ENCODE measurements around the gene ADGRG3.
"Not testable (repeated sequence)": the region's sequence is repeated elsewhere in the genome, so short reads cannot be mapped to it uniquely, and the experiment has no call there.

ADGRG3 gene

GRCh38 chr16:57723170-57723569 is 55.1 kb downstream of the ADGRG3 start:
- DNase-seq, result no peak

DNA sequence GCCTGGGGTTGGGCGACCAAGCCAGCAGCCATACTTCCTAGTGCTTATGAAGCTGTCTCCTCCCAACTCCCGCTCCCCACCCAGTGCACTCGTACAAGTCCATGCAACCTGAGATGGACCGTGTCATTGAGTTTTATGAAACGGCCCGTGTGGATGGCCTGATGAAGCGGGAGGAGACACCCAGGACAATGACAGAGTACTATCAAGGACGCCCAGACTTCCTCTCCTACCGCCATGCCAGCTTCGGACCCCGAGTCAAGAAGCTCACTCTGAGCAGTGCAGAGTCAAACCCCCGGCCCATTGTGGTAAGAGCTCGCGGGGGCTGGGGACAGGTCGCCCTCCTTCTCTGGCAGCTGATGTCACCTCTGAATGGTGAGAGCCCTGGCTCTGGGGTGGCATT is 56.4 kb downstream of the ADGRG3 start:
- DNase-seq, result no peak

GRCh38 chr16:57725151-57725550 is 57.0 kb downstream of the ADGRG3 start:
- no peak for DNase-seq

- DNase-seq, result no peak
Observed at GRCh38 chr16:57725554-57725953, 57.4 kb downstream of the ADGRG3 start.

GRCh38 chr16:57725976-57726375 is 57.9 kb downstream of the ADGRG3 start:
- DNase-seq, result no peak

DNA sequence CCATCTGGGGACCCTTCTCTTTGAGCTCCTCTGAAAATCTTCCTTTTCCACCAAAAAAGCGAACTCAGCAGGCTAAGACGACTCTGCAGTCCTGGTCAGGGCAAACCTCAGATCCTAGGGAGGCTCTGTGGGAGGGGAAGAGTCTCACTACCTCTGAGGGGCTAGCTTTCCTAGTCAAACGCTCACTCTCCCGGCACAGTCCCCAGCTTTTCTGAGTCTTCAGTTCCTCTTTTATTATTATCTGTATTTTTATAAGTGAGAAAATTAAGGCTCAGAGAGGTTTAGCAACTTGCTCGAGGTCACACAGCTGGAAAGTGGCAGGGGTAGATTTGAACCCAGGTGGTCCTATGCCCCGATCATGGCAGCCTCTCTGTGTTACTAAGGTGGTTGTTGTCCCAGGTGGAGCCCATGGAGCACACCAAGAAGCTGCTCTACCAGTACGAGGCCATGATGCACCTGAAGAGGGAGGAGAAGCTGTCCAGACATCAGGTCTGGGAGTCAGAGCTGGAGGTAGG is 58.4 kb downstream of the ADGRG3 start:
- DNase-seq, result no peak

DNA sequence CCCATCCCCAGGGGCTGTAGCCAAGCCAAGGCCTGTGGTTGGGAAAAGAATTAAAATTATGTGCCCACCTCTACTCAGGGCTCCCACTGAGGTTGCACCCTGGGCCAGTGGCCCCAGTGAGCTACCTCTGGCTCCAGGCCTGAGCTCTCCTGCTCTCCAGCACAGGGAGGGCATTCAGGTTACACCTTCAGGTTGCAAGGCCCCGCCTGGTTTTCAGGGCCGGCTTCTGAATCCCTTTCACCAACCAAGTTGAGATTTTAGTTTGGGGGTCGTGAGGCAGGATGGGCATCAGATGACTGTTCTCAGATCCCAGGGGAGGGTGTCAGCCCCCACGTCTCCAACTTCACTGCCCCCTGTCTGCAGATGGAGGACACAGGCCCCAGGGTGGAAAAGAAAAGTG is 59.5 kb downstream of the ADGRG3 start:
- no peak for DNase-seq

DNA sequence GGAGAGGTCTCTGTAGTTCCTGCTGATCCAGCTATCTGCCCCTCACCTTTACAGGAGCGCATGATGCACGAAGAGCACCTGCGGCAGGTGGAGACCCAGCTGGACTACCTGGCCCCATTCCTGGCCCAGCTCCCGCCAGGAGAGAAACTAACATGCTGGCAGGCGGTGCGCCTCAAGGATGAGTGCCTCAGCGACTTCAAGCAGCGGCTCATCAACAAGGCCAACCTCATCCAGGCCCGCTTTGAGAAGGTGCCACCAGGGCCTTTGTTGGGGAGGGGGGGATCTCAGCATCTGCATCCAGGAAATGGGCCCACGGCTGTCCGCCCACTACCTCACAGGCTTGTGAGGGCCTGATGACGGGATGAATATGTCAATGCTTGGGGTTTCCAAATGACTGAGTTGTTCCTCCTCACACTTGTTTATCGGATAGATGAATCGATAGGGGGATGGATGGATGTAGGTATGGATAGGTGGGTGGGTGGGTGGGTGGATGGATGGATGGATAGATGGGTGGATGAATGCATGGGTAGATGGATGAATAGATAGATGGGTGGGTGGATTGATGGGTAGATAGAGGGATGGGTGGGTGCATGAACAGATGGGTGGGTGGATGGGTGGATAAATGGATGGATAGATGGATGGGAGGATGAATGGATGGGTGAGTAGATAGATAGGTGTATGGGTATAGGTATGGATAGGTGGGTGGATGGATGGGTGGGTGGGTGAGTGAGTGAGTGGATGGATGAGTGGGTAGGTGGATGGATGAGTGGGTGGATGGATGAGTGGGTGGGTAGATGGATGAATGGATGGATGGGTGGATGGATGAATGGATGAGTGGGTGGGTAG is 60.5 kb downstream of the ADGRG3 start:
- DNase-seq, result no peak

- no peak for DNase-seq
Observed at GRCh38 chr16:57729182-57729484, 61.0 kb downstream of the ADGRG3 start.

GRCh38 chr16:57729852-57730251 is 61.7 kb downstream of the ADGRG3 start:
- not testable (repeated sequence) for DNase-seq

- no peak for DNase-seq
Observed at GRCh38 chr16:57730771-57731730, 62.9 kb downstream of the ADGRG3 start.

DNA sequence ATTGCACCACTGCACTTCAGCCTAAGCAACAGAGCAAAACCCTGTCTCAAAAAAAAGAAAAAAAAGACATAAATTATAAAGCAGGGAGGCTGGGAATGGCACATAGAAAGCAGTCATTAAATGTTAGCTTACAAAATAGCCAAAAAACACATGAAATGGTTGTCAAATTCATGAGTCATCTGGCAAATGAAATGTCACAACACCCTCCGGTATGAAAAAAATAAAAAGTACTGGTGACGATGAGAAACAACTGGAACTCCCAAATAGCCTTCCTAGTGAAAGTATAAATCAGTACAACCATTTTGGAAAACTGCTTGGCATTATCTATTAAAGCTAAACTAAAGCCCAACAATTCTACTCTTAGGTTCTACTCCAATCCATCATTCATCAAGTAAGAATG is 63.9 kb downstream of the ADGRG3 start:
- DNase-seq, result no peak

- DNase-seq, result no peak
Observed at GRCh38 chr16:57732714-57733113, 64.6 kb downstream of the ADGRG3 start.

DNA sequence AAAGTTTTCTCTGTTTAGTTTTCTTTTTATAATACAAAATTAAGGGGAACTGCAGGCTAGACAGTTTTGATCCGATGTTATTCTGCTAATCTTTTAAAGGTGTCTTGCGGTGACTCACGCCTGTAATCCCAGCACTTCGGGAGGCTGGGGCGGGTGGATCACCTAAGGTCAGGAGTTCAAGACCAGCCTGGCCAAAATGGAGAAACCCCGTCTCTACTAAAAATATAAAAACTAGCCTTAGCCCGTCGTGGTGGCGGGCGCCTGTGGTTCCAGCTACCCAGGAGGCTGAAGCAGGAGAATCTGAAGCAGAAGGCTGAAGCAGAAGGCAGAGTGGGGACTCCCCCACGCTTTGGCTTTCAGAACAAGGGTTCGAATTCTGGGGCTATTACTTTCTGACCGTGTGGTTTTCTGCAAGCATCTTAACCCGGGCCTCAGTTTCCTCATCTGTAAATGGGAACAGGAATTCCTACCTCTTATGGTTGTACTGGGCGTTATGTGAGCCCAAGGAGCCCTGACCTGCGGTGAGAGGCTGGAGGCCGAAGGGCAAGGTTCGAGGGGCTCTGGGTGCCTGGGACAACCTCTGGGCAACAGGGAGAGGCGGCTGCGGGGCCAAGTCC is 66.3 kb downstream of the ADGRG3 start:
- DNase-seq, result no peak

DNA sequence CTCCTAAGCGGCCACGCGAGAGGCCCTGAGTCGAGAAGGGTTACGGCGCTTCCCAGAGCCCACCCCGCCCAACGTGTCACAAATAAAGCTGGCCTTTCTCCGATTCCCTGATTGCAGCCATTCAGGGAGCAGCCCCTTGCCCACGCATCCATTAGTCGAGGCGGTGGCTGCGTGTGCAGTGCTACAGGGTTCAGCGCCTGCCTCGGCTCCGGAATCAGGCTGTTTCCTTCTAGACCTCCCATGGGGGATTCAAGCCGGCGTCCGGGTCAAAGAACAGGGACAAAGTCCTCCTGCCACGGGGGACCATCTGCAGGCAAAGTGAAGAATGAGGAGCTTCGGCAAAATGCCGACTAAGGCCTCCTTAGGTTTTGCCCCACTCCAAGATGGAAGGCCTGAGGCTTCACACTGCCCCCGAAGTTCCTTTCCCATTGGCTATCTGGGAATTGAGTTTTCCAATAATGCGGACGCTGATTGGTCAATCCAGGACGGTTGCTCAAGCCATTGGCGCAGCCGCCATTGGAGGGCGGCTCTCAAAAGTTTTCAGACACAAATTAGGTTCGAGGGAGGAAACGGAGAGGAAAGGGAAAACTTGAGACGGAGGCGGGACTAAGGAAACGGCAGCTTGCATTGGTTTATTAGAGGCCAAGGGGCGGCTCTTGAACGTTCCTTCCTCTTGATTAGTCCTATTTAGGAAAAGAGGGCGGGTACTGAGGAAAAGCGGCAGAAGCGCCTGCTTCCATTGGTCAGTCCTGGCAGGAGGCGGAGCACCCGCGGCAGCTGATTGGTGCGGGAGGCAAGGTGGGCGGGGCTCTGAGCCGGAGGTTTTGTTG is 67.0 kb downstream of the ADGRG3 start:
- peak; percentile 97 for DNase-seq

DNA sequence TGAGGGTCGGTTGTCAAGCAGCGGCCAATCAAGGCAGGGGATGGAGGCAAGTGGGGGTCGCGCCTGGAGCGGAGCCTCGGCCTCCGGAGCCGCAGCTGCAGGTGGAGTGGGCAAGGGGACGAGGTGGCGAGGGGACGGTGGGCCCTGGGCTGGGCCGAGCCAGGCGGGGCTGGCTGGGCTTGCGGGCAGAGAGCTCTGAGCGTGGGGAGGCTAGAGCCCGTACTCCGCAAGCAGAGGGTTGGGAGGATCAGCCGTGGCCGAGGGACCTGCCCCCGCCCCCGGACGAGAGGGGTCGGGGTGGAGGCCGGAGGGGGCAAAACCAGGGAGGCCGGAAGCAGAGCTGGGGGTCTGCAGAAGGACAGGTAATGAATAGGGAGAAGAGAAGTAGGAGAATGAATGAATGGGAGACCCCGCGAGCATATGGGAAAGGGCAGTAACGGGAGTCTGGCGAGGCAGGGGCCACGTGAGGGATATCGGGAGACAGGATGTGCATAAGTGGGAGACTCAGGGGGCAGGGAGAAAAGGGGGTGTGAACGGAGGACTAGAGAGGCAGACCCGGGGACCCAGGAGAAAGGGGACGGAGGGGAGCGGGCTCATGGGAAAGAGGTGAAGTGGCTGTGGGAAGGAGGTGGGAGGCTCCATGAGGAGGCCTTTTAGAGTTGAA is 67.8 kb downstream of the ADGRG3 start, which contains the start of gene KATNB1:
Gene KATNB1 (plus strand): TSS at position 16 of the 664 bp plus-strand sequence. CDS start 1,474 bp downstream, outside the sequence.
- DNase-seq, result no peak

DNA sequence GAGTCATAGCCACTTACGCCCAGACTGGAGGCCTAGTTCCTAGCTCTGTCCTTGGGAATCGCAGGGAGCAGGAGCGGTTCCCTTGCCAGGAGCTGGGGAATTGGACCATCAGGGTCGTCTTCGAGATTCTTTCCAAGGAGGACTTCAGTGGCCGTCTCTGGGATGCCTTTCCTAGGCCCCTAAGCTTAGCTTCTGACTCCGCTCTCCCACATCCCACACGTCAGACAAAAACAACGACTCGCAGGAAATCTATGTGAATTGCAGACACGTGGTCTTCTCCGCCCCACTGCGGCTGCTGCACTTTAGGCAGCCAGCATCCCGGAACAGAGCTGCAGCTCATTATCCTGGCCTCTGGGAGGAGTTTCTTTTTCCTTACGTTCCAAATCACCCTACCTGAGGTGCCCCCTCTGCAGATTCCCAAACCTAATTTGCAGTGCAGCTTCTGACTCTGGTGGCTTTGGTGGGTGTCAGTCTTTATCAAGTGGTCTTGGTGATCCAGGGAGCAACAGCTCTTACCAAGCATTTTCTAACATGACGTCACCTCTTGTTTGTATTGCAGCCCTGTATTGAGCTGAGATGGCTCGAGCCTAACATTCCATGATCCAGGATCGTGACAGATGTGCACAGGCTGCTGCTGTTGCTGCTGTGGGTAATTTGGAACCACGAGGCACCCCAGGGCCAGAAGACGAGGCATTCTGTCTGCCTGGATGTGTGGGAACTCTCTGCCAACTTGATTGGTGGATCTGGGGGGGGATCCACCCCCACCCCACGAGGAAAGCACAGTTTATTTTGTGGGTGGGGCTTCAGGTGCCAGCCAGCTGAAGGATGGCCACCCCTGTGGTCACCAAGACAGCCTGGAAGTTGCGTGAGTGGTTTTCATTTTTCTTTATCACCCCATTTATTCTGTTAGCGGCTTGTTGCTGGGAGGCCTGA is 68.6 kb downstream of the ADGRG3 start:
- peak; percentile 67 for DNase-seq

GRCh38 chr16:57738844-57739243 is 70.7 kb downstream of the ADGRG3 start:
- no peak for DNase-seq
